Activated naive CD8-positive, alpha-beta T cell treated with anti-CD3 and anti-CD28 coated beads, Interleukin-2, amount 50 U/mL, for 16 hours (primary cell): ENCODE measurements around the gene NUF2.
"Not testable (repeated sequence)": the region's sequence is repeated elsewhere in the genome, so short reads cannot be mapped to it uniquely, and the experiment has no call there.

Source experiments
- DNase-seq: peaks from one replicate; pipeline ENCODE4 v3.0.0-alpha.2; 2020; ENCODE audit warnings: low read depth, low spot score

The NUF2 gene

DNA sequence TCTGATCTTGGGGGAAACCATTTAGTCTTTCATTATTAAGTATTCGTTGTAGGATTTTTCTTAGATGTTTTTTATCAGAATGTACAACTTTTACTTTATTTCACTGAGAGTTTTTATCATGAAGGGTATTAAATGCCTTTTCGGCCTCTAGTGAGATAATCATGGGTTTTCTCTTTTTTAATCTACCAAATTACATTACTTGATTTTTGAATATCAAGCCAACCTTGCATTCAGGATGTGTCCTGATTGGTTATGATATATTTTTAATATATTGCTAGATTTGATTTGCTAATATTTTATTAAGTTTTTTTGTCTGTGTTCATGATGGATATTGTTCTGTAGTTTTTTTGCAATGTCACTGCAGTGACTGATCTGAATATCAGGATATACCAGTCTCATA, 9.4 kb downstream of the NUF2 start:
- DNase-seq, result no peak

DNA sequence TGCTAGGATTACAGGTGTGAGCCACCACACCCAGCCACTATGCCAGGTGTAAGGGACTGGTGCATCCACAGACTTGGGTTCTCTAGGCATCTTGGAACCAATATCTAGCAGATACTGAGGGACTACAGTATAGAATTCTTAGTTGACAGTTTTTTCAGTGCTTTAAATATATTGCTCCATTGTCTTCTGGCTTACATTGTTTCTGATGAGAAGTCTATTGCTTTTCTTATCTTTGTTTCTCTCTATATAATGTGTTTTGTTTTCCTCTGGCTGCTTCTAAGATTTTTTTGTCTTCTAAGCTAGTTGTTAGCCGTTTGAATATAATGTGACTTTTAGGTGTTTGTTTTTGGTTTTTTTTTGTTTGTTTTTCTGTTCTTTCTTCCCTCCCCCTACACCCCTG, 13.5 kb downstream of the NUF2 start:
- DNase-seq, result no peak

DNA sequence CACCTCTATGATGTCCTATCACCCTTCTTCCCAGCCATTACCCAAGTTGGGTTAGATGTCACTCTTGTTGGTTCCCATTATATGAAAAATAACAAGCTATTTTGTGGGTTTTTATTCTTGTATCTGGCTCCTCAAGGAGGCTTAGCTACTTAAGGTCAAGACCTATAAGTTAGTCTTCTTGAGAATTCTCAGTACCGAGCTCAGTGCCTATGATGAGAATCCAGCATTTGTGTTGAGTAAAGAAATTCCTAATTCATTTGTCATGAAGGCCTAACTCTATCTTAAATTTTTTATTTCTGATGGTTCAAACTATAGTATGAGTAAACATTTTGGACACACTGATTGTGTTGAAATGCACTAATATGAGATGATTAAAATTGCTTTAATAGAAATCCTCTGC, 15.9 kb downstream of the NUF2 start:
- DNase-seq, result no peak

DNA sequence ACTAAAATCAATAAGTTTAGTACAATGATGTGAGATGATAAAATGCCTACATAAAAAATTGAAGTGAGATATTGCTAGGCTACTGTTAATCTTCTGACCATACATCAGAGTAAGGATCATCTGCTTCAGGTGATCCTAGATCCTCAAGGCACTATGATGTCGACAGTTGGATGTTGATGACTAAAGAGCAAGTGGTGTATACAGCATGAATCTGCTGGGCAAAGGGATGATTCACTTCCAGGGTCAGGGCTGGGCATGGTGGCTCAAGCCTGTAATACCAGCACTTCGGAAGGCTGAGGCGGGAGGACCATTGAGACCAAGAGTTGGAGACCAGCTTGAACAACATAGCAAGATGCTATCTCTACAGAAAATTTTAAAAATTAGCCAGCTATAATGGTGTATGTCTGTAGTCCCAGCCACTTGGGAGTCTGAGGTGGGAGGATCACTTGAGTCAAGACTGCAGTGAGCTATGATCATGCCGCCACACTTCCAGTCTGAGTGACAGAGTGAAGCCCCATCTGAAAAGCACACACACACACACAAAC, 24.6 kb downstream of the NUF2 start:
- no peak for DNase-seq

DNA sequence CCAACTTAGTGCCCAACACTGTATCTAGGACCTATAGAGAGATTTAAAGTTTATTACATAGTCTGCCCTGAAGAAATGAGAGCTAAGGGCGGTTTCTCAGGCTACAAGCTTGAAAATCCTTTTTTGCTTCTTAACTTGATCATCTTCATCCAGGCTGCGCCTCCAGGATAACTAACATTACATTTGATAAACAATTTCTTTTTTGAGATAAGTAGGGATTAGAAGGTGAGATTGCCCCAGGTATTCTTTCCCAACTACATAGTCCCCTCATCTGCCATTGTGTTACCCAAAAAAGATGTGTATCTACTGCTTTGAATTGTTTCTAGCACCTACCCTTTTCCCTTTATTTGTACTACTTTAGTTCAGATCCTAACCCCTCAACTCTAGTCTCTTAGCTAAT, 25.4 kb downstream of the NUF2 start:
- DNase-seq, result no peak

DNA sequence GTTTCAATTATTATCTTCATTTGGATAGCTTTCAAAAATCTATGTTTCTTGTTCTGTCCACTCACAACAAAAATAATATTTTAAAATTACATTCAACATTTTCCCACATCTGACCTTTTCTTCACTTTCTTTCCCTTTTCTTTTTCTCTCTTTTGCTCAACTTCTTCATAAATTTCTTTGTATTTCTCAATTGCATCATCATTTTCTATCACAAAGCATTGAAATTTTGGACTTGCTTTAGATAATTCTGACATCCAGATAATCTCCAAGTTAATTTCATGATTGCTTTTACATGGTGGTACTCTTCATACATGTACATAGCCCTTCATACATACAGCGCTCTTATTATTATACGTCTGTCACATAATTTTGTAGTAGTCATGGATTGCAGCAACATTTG, 30.2 kb downstream of the NUF2 start:
- DNase-seq, result no peak

DNA sequence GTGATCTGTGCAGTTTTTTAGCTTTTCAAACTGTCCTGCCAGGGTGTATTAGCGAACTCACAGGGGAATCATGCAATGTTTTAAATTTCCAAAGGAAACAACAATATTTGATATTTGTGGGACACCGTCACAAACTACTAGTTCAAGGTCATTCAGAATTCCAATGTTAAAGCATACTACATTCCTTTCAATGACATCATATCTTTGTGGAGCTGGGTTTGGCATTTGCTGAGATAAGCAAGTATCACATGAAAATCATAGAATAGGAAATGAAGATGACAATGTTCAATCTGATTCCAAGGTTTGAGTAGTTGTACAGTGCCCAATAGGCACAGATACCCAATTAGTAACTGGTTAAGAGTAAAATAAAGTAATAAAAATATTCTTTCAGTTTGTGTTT, 35.6 kb downstream of the NUF2 start:
- no peak for DNase-seq

DNA sequence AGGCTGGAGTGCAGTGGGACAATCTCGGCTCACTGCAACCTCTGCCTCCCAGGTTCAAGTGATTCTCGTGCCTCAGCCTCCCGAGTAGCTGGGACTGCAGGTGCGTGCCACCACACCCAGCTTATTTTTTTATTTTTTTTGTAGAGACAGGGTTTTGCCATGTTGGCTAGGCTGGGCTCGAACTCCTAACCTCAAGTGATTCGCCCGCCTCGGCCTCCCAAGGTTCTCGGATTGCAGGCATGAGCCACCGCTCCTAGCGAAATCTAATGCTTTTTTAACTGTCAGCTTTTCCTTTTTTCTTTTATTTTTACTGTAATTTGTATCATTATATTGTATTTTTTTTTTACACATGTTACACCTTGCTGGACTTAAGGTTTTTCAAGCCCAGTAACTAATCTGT, 36.4 kb downstream of the NUF2 start:
- DNase-seq, result not testable (repeated sequence)

DNA sequence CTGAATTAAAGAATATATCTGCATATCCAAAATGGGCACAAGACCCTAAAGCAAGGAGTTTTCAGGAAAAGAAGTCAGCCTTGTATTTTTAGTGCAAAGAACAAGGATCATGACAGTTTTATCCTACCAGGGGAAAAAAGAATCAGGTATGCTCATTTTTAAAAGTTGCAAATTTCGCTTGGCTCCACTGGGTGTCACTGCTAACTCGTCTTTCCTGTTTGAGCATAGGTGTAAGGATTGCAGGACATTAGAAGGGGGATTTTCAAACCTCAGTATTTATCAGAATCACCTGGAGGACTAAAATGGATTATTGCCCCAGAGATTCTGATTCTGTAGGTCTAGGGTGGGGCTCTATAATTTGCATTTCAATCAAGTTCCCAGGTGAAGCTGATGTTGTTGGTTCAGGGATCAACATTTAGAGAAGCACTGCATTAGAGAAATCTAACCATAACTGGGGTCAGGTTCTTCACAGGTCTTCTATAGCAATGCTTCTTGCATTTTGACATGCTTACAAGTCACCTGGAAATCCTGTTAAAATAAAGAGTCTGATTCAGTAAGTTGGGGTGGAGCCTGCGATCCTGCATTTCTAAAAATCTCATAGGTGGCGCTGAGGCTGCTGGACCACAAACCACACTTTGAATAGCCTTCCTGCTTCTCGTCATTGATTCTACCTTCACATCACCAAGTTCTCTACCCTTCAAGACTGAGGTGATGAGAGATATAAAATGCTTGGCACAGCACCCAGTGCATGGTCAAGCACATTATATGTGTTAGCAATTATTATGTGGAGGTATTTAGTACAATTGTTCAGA, 39.6 kb downstream of the NUF2 start:
- DNase-seq, result no peak

DNA sequence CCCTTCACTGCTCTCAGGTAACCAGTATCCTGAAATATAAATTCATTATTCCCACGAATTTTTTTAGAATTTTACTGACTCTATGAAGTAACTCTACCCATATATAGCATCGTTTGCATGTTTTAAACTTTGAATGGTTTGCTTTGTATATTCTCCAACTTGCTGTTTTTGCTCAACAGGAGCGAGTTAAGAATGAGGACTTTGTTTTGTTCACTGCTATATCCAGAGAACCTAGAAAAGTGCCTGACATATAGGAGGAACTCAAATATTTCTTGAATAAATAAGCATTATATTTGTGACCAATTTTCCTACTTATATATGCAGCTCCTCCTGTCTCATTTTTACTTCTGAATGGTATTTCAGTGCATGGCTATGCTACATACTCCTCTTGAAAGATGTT, 43.4 kb downstream of the NUF2 start:
- no peak for DNase-seq

DNA sequence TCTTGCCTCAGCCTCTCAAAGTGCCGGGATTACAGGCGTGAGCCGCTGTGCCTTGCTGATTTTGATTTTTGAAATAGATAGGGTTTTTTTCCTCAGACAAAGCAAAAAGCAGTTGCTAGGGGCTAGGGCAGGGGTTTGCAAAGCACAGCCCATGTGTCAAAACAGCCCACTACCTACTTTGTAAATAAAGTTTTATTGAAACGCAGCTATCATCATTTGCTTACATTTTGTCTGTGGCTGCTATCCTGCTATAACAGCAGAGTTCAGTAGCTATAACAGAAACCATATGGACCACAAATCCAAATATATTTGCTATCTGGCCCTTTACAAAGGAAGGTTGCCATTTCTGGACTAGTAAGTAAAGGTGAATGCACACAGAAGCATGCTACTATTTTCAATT, 44.8 kb downstream of the NUF2 start:
- DNase-seq, result no peak

DNA sequence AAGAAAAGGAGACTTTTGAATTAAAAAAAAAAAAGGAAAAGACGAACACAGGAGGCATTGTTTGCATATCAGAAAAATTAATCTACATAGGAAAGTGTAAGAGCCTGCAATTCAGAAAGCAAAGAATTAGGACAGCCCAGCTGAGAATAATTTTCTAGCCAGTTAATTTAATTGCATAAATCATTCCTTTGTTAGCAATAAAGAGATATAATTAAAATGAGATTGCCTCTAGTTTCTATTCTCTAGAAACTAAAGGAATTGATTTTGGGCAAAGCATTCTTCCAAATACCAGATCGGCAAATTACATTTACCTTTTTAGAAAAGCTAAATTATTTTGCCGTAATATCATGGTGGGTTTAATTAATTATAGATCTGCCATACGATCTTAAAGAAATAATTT, 46.0 kb downstream of the NUF2 start:
- no peak for DNase-seq

DNA sequence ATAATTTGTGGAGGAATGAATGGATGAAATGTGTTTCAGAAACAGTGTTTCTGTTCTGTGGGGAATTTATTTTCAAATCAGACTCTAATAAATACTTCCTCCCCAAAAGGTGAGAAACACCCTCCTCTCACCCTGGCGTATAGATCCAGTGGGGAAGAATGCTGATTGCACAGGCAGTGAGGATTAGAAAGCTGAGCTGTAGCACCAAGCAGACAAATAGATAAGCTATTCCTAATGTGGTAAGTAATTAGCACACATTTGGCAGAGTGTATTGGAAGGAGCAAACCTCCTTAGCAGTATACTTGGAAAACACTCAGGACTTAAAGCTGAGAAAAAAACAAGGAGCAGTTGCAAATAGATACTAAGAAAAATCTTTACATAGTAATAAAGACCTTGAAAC, 50.8 kb downstream of the NUF2 start:
- no peak for DNase-seq

DNA sequence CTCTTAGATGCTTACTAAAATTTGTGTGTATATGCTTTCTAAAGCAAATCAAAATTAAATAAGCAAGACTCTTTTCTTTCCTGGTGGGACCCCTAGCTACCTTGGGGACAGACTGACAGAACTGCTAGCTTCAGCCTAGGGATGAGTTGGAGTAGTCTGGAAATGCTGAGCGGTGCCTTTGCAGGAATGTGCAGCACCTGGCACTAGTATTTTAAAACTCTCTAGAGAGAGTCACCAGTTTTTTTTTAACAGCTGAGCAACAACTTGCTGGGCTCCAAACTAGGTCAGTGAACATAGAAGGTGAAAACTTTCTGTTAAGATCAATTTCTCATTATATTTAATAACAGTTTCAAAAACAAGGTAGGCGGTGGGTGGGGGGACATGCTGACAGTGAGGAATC, 56.8 kb downstream of the NUF2 start:
- DNase-seq, result no peak

DNA sequence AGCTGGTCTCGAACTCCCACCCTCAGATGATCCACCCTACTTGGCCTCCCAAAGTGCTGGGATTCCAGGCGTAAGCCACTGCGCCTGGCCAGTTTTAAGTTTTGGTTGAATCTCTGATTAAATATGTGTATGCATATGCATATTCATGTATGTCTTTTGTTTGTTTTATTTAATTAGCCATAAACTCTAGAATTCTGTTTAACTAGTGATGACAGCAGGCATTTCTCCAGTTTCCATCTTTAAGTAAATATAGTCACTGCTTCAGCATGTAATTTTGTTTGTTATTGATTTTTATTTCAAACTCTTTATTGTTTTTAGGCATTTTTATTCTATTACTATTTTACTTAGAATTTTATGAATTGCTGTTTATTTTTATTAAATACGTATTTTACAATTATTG, 58.0 kb downstream of the NUF2 start:
- no peak for DNase-seq

DNA sequence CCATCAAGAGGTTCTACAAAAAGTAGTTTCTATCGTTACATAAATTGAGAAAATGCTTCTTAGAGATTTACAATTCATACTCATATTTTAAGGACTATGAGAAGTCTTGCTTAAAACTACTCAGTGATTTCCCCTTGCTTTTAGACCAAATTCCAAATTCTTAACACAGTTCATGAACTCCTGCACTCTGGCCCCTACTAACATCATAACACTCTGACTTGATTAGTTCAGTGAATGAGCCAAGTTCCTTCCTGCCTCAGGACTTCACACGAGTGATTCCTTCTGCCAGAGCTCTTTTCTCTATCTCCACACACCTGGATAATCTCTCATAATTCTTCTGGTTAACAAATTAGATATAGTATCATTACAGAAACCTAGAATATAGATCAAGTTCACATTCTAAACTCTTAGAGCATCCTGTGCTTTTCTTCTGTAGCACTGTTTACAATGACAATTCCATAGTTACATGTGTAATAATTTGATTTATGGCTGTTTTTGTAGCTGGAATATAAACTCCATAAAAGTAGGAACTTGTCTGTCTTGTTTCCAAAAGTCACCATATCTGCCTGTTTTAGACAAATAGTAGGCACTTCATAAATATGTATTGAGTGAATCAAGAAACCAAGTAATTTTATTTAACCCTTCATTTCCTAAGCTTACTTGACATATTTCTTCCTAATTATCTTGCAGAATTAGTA, 59.9 kb downstream of the NUF2 start:
- no peak for DNase-seq

DNA sequence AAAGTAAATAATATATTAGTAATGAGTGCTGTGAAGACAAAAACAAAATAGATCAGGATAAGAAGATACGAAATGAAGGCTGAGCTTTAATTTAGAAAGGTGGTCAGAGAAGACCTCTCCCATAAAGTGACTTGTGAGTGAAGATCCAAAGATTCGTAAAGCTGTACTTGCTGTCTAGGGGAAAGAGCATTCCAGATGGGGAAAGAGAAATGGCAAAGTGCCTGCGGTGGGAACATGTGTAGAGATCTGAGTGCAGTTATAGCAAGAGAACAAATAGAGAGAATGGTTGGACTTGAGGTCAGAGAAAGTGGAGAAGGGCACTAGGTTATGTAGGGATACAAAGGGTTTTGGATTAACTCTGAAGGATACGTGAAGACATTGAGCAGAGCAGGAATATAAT, 60.6 kb downstream of the NUF2 start:
- no peak for DNase-seq

DNA sequence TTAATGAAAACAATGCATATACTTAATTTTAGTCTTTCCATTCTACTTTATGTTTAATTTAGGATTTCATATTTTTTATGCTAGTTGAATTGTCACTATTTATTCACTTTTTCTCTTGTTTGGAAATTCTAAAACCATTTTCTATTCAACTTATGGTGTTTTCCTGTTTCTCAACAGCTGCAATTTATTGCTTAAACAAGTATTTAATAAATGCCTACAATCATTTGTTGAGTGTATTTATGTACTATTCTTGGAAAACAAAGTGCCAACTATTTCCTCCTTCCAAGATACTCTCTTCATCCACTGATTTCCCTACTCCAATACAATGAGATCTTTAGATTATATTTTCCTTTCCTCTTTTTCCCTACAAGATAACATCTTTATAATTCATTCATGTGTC, 65.4 kb downstream of the NUF2 start:
- no peak for DNase-seq

DNA sequence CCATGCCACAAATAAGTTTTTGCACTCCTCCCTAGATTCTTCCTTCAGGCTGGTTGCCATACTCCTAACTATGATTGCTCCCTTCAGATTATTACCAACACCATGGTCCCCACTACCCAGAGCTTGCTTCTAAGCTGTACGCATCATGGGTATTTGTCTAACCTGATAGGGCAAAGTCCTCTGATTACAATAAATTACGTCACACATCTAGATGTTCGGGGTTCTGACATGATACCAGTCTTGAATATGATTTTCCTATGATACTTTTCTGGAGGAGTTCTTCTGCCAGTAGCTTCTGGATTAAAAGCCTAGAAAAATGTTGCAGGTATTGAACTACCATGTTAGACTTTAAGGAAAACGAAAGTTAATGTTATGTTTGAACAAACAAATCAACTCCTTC, 67.2 kb downstream of the NUF2 start:
- no peak for DNase-seq

DNA sequence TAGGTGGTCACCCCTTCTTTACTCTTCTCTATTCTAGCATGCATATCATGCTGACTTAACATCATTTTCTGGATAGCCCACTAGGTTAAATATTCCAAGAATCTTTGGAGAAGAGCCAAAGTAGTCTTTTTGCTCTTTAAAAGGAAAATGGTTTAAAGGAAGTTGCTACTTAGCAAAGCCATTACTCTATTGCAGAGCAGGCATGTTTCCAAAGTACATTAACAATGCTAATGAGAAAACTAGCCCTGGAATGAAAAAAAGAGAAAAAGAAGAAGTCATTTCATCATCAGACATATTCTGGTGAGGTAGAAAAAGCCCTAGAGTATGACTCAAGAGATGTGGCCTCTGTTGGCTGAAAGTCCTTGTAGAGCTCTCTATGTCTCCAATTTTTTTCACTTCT, 74.0 kb downstream of the NUF2 start:
- no peak for DNase-seq

DNA sequence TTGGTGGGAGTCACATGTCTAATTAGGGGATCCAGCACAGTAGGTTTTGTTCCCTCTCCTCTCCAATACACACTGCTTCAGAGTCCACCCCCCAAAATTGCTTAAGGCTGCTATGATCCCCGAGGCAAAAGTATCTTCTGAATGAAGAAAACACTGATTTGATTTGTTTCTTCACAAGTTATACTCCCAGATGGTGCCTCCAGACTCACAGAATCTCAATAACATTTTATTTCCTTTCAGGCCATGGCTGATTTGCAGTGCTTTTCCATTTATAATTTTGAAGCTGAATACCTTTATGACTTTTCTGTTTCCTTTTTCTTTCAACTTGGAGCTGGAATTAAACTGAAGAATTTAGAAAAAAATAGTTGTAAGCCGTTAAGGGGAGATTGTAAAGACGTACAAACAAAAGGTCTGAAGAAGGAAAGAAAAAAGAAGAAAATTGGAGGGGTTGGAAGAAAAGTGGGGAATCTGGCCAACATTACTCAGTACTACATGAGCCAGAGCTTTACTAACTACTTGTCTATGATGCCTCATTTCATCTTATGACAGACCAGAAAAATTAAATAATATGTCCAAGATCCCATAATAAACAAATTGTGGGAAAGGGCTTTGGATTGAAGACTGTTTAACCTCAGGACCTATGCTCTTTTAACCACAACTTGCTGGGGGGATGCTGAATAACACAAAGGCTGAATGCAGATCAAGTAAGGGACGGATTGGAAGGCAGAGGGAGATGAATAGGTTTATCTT, 75.9 kb downstream of the NUF2 start:
- DNase-seq, result no peak

DNA sequence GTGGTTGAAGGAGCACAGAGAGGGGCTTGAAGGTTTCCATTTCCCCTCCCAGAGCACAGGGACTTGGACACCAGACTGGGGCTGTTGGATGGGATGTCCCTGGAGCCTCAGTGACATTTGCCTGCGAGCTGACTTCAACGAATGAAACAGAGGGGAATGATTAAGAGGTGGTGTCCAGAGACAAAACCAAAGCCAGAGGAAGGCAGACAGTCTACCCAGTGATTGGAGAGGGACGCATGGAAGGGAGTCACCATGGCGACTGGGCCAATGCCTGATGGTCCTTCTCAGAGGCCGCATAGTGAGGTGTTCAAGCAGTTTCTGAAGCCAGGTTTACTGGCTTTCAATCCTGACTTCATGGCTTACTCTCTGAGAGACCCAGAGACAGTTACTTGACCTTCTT, 77.2 kb downstream of the NUF2 start:
- DNase-seq, result no peak
